GM18526 (cell line): Measurements from ENCODE around the gene GRM8.

Source experiments
- POLR2A ChIP-seq: IDR thresholded peaks from 3 replicates; pipeline ENCODE4 v1.6.1; 2011; ENCODE audit not compliant: insufficient read length; ENCODE audit errors: extremely low read depth

Gene GRM8

GRCh38 chr7:126774077-126774476 lies 478.7 kb downstream of the GRM8 start:
- TF ChIP-seq POLR2A: no peak

GRCh38 chr7:126768836-126769235 lies 483.9 kb downstream of the GRM8 start:
- TF ChIP-seq POLR2A: no peak

- TF ChIP-seq POLR2A: no peak
These were observed 491.7 kb downstream of the GRM8 start for GRCh38 chr7:126760914-126761577.

- no peak for TF ChIP-seq POLR2A
These were observed 497.4 kb downstream of the GRM8 start for GRCh38 chr7:126755381-126755780.

DNA sequence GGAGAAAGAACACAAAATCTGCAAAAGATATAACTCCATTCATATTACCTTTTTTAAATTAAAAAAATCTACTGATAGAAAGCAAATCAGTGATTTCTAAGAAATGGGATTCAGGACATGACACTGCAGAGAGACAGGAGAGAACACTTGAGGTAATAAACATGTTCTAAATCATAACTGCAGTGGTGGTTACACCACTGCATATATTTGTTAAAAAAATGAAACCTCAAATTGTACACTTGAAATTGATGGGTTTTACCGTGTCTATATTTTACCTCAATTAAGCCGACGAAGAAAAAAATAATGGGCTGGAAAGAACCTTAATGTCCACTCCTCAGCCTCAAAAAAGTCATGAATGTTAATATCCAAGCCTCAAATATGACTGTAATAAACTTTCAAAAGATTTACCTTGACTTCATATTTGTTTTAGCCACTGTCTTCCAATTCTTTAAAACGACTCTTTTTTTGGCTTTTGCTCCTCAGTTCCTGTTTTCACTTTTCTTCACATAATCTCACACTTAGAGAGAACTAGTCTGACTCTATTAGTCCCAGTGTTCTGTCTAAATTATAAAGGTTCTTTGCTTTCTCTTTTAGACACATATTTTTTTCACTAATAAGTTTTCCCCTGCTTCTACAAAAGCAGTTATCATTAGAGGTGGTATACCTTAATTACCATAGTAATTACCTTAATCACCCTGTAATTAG lies 502.4 kb downstream of the GRM8 start:
- TF ChIP-seq POLR2A: no peak

- no peak for TF ChIP-seq POLR2A
These were observed 523.8 kb downstream of the GRM8 start for GRCh38 chr7:126728967-126729366.

DNA sequence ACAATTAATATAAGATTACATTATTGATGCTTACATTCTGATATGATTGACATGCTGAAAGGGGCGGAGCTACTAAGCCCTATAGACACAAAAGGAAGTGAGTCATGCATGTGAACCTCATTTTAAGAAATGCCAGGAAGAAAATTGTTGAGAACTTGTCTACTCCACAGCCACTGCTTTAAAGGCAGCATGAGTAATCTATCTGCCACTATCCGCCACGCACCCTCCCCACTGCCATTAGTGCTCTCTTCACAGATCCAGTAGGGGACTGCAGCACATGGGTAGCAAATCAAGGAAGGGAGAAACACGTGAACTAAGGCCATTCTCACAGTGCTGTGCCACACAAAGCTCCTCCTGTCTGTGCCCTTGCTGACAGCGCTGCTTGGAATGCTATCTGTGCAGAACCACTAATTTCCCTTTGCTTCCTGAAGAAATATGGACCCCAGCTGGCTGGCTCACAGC lies 524.8 kb downstream of the GRM8 start:
- no peak for TF ChIP-seq POLR2A

GRCh38 chr7:126723966-126724544 lies 528.7 kb downstream of the GRM8 start:
- TF ChIP-seq POLR2A: no peak

GRCh38 chr7:126720232-126720631 lies 532.5 kb downstream of the GRM8 start:
- no peak for TF ChIP-seq POLR2A

DNA sequence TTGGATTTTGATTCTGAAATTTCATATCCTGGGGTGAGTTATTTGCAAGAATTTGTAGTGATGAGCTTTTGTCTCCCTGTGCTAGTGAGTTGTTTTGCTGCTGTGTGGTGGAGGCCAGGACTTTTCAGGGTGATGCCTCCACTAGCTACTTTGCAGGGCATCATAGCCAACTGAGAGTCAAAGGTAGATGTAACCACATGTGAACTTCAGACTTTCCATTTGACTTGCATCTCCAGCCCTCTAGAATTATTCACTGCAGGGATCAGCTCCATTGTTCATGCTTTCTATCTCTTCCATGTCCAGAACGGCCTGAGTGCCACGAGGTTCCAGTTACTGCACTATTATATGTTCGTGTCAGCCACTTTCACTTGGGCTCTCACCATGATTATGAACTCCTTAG lies 534.3 kb downstream of the GRM8 start:
- TF ChIP-seq POLR2A: no peak

GRCh38 chr7:126716321-126716720 lies 536.4 kb downstream of the GRM8 start:
- TF ChIP-seq POLR2A: no peak

GRCh38 chr7:126715076-126715475 lies 537.7 kb downstream of the GRM8 start:
- TF ChIP-seq POLR2A: no peak

GRCh38 chr7:126702242-126703016 lies 550.3 kb downstream of the GRM8 start:
- TF ChIP-seq POLR2A: no peak

DNA sequence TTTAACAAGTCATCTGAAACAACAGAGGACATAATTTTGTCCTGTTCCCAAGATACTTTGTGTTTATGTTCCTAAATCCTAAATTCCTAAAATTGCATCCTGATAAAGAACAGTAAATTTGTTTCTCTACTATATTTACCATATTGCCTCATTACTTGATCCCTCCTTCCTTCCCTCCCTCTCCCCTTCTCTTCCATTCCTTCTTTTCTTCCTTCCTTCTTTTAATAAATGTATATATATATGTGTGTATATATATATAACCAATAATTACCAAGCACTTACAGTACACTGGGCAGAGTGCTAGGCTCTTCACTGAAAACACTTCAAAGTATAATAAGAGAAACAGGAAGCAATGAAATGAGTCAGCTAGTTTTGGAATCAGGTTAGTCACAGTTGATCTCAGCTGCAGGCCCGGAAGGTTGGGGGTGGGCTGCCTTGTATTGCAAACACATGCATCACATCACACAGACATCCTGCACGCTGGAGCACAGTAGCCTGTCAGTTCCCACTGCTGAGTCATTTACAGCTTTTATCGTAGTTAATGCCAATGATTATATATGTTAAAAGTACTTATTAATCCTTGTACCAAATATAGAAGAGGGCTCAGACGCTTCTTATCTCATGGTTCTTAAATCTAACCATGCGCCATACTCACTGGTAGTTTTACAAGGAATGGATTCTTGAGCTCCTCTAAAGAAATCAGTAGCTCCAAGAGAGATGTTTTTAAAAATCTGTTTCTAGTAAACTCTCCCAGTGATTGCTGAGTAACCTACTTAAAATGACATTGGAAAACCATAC lies 551.7 kb downstream of the GRM8 start:
- TF ChIP-seq POLR2A: no peak

- no peak for TF ChIP-seq POLR2A
These were observed 553.0 kb downstream of the GRM8 start for GRCh38 chr7:126699707-126700106.

GRCh38 chr7:126698909-126699308 lies 553.8 kb downstream of the GRM8 start:
- TF ChIP-seq POLR2A: no peak
